MV-4-11 (cell line): ENCODE measurements around the gene RAG2.

ENCODE experiments used
- DNase-seq: peaks from one replicate; lab custom pipeline; 2025; lab: John Stamatoyannopoulos, UW

RAG2 gene

GRCh38 chr11:36550385-36551115 is 47.5 kb downstream of the RAG2 start:
- DNase-seq: no peak
